Putamen (tissue), 1 donor: ENCODE data around the gene CCNQ.

Source experiments
- DNase-seq: peaks from one replicate; pipeline ENCODE4 v3.0.0-alpha.2; 2016; ENCODE audit warnings: low spot score

CCNQ gene

GRCh38 chrX:153539171-153539978 is 59.6 kb downstream of the CCNQ start:
- DNase-seq = peak; percentile 36

GRCh38 chrX:153538424-153538823 is 60.5 kb downstream of the CCNQ start:
- no peak for DNase-seq
